ENCODE measurements around the gene EYA3. TPM values are rescaled to one million over a fixed set of nuclear protein-coding genes. Genes with fewer than 3 reads are reported as not detected.

Gene EYA3
- total RNA-seq, 1 donor = 26.3 TPM

- TF ChIP-seq CTCF (IDR thresholded peaks at IDR 0.05; ENCODE audit: insufficient read depth, low read depth, low read length) = no peak
- DNase-seq (ENCODE audit: low read depth) = peak; percentile 18
- H3K4me3 ChIP-seq (ENCODE audit: low read depth, low read length) = no peak overlapping the region
Measured at GRCh38 chr1:27990920-27991537, 97.4 kb downstream of the EYA3 start.

GRCh38 chr1:27981145-27981544, 107.3 kb downstream of the EYA3 start:
- no peak for DNase-seq (ENCODE audit: low read depth)
- TF ChIP-seq CTCF (IDR thresholded peaks at IDR 0.05; ENCODE audit: insufficient read depth, low read depth, low read length) = no peak

GRCh38 chr1:27980216-27980845, 108.1 kb downstream of the EYA3 start:
- no peak for TF ChIP-seq CTCF (IDR thresholded peaks at IDR 0.05; ENCODE audit: insufficient read depth, low read depth, low read length)
- H3K4me3 ChIP-seq (ENCODE audit: low read depth, low read length) = no peak overlapping the region
- no peak for DNase-seq (ENCODE audit: low read depth)

More at GRCh38 chr1:27981145-27981544, 107.3 kb downstream of the EYA3 start:
- H3K4me3 ChIP-seq (ENCODE audit: low read depth, low read length) = no peak overlapping the region

GRCh38 chr1:27979859-27980201, 108.6 kb downstream of the EYA3 start:
- TF ChIP-seq CTCF (IDR thresholded peaks at IDR 0.05; ENCODE audit: insufficient read depth, low read depth, low read length) = no peak
- no peak for DNase-seq (ENCODE audit: low read depth)
- no peak overlapping the region for H3K4me3 ChIP-seq (ENCODE audit: low read depth, low read length)

GRCh38 chr1:27979151-27979858, 109.1 kb downstream of the EYA3 start:
- DNase-seq (ENCODE audit: low read depth) = peak; percentile 86
- H3K4me3 ChIP-seq (ENCODE audit: low read depth, low read length) = no peak overlapping the region
- peak; percentile 49 for TF ChIP-seq CTCF (IDR thresholded peaks at IDR 0.05; ENCODE audit: insufficient read depth, low read depth, low read length)

GRCh38 chr1:27974417-27974781, 114.0 kb downstream of the EYA3 start:
- no peak overlapping the region for H3K4me3 ChIP-seq (ENCODE audit: low read depth, low read length)
- no peak for DNase-seq (ENCODE audit: low read depth)
- no peak for TF ChIP-seq CTCF (IDR thresholded peaks at IDR 0.05; ENCODE audit: insufficient read depth, low read depth, low read length)
